Muscle layer of duodenum (tissue), 2 donors: ENCODE measurements around the gene FRS3.

Experiments used
- H3K27ac ChIP-seq: one replicate; pipeline ENCODE4 v1.7.0; 2013; ENCODE audit warnings: mild to moderate bottlenecking, low read length
- H3K27me3 ChIP-seq: one replicate; pipeline ENCODE4 v1.7.0; 2013; ENCODE audit warnings: low read depth, mild to moderate bottlenecking, control low read depth, low read length
- H3K36me3 ChIP-seq, 2 donors: one replicate each; pipeline ENCODE4 v1.7.0; 2013; ENCODE audit warnings: low read length in 2 of 2, control low read depth in 1 of 2, mild to moderate bottlenecking in 1 of 2; ENCODE audit not compliant: insufficient read depth in 2 of 2, control insufficient read depth in 1 of 2
- H3K4me1 ChIP-seq, 2 donors: one replicate each; pipeline ENCODE4 v1.7.0; 2013; ENCODE audit warnings: low read length in 2 of 2, mild to moderate bottlenecking in 2 of 2, control low read depth in 1 of 2, moderate library complexity in 1 of 2; ENCODE audit not compliant: insufficient read depth in 2 of 2, control insufficient read depth in 1 of 2
- H3K4me3 ChIP-seq, 2 donors: one replicate each; pipeline ENCODE4 v1.7.0; 2013; ENCODE audit warnings: low read length in 2 of 2, low read depth in 1 of 2, mild to moderate bottlenecking in 1 of 2
- H3K9me3 ChIP-seq, 2 donors: one replicate each; pipeline ENCODE4 v1.7.0; 2013; ENCODE audit warnings: low read length in 2 of 2, control low read depth in 1 of 2, mild to moderate bottlenecking in 1 of 2; ENCODE audit not compliant: control insufficient read depth in 1 of 2
- donor health status: healthy.

Gene FRS3

DNA sequence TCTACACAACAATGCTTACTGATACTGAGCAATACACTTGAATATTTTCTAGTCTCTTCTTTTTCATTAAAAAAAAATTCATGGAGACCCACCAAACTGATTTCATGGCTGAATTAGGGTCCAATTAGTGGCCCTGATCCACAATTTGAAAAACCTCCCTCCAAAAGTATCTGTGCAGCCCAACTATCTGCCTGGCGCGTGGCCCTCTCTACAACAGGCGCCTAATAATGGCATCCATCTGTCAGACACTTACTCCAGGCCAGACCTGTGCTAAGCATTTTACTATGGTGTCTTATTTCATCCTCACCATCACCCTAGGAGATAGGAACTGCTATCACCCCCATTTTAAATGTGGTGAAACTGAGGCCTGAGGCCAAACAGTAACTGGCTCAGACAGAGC is 58.3 kb downstream of the FRS3 start:
- no peak overlapping the region for H3K4me3 ChIP-seq
- no peaks in the 10 kb centered on the region for H3K36me3 ChIP-seq
- H3K27ac ChIP-seq = no peak overlapping the region
- H3K9me3 ChIP-seq = no peaks in the 10 kb centered on the region
- H3K27me3 ChIP-seq = no peaks in the 10 kb centered on the region
- H3K4me1 ChIP-seq = peaks cover 4 to 43% of the 10 kb centered on the region in 2 donors

DNA sequence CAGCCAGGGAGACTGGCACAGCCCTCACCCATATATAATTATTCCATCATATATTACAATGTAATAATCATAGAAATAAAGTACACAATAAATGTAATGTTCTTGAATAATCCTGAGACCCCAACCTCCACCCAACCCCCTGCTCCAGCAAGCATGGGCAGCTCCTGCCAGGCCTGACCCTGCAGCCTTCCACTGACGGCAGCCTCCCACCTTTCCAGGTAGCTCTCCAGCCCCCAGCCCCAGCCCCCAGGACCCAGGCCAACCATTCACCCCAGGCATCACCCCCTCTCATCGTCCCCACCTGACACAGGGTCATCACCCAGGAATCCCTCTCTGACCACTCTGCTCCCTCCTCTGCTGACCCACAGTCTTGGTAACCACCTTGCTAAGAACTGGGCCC is 58.9 kb downstream of the FRS3 start:
- H3K4me1 ChIP-seq = peaks cover 4 to 50% of the 10 kb centered on the region in 2 donors
- H3K4me3 ChIP-seq = no peak overlapping the region
- no peaks in the 10 kb centered on the region for H3K27me3 ChIP-seq
- H3K9me3 ChIP-seq = no peaks in the 10 kb centered on the region
- no peak overlapping the region for H3K27ac ChIP-seq
- no peaks in the 10 kb centered on the region for H3K36me3 ChIP-seq

DNA sequence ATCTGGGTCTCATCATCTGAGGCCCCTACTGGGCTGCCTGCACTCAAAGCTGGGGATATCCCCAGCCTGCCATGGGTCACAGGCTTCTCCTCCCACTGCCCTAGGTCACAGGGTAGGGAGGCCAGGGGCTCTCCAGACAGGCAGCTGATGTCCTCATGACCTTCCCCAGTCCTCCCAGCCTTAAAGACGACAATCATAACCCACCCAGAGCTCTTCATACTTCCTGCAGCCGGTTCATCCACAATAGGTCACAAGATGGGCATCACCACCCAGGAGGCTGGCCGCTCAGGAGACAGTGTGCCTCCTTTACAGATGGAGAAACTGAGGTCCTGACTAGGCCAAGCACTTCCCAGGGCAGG is 59.5 kb downstream of the FRS3 start:
- no peak overlapping the region for H3K4me3 ChIP-seq
- no peak overlapping the region for H3K27ac ChIP-seq
- H3K4me1 ChIP-seq = peaks cover 4 to 53% of the 10 kb centered on the region in 2 donors
- H3K9me3 ChIP-seq = no peaks in the 10 kb centered on the region
- no peaks in the 10 kb centered on the region for H3K27me3 ChIP-seq
- H3K36me3 ChIP-seq = no peaks in the 10 kb centered on the region
